Psoas muscle (tissue), 8 donors: ENCODE measurements around the gene CCDC141. TPM values are rescaled to one million over a fixed set of nuclear protein-coding genes. Genes with fewer than 3 reads are reported as not detected.

Experiments
- ATAC-seq, 4 donors: fragments of 200-7000 bp; cut with Tn5 transposase; one replicate each; pipeline ENCODE4 v1.9.1; 2020; ENCODE audit warnings: moderate library complexity in 3 of 4, mild to moderate bottlenecking in 2 of 4
- DNase-seq, 2 donors: peaks; one replicate each; pipeline ENCODE4 v3.0.0-alpha.2; 2020
- H3K27ac ChIP-seq: fragments of 200-600 bp; one replicate; pipeline ENCODE4 v1.8.0; 2022
- H3K27me3 ChIP-seq, 3 donors: fragments of 200-600 bp in 1 of 3; one replicate each; pipeline versions ENCODE4 v1.6.1 to v1.8.0; 2013 to 2022; ENCODE audit warnings: low read length in 2 of 3, mild to moderate bottlenecking in 2 of 3, moderate library complexity in 1 of 3; ENCODE audit not compliant: insufficient read depth in 3 of 3
- H3K36me3 ChIP-seq, 2 donors: fragments of 200-600 bp in 1 of 2; one replicate each; pipeline versions ENCODE4 v1.6.1 to v1.8.0; 2013 to 2022; ENCODE audit warnings: low read depth in 1 of 2, mild to moderate bottlenecking in 1 of 2, moderate library complexity in 1 of 2; ENCODE audit not compliant: insufficient read depth in 1 of 2
- H3K4me1 ChIP-seq: fragments of 200-600 bp; one replicate; pipeline ENCODE4 v1.8.0; 2022
- H3K4me3 ChIP-seq: fragments of 200-600 bp; one replicate; pipeline ENCODE4 v1.8.0; 2022; ENCODE audit warnings: mild to moderate bottlenecking
- H3K9me3 ChIP-seq: fragments of 200-600 bp; one replicate; pipeline ENCODE4 v1.8.0; 2022
- CTCF ChIP-seq: fragments of 200-600 bp; IDR thresholded peaks from one replicate; pipeline ENCODE4 v1.8.0; 2022; ENCODE audit warnings: antibody characterized with exemption
- WGBS, 3 donors: extraction: QIAGEN DNeasy Blood & Tissue Kit; methylation state at CpG; one replicate each; pipeline versions ENCODE4 v1.1.6 to v1.1.7; 2013; 5-methylcytosine and 5-hydroxymethylcytosine counted together
- intact Hi-C, 2 donors: fragments of 100-400 bp; cut with DNase I; formaldehyde crosslinking; loops; one replicate each; pipeline versions ENCODE4 v1.11.0 to v1.14.2; 2022
- polyA plus RNA-seq, 3 donors: library from polyadenylated mRNA; stranded (reverse); fragments of 200-250 nt; gene quantifications; one replicate each; pipeline ENCODE4 v1.2.3, GENCODE V29; 2013
- total RNA-seq, 4 donors: library from RNA; stranded (reverse); fragmentation: NEBNext Ultra II Directional in 2 of 4; extraction: Animal tissue kit (Norgen Biotek cat#: 25700) in 2 of 4; gene quantifications; one replicate each; pipeline versions ENCODE4 v1.2.1 to v1.2.4, GENCODE V29; 2021 to 2023
- donor health status: healthy with polysubstance abuse.
- donor health status: DM: no; HTN: no; CAD: no; lungs with moderate emphysema.
- donor health status: Bipolar disorder and iron deficiency.
- donor health status: healthy.
- donor health status: DM: yes; HTN: yes; CAD: no.
- donor health status: DM: no; HTN: no; CAD: no.
- donor health status: DM: no; HTN: no; CAD: no.
- donor health status: DM: yes; HTN: yes; CAD: no.

The CCDC141 gene
- total and polyA plus RNA-seq, 7 donors = 0.82 to 14.9 (median 5.9) TPM

- Histone ChIP-seq H3K9me3 (no peaks in the 10 kb centered on the region), H3K27ac (peak overlapping the region; percentile 86), H3K4me3 (peak overlapping the region; percentile 46), H3K36me3 (no peaks in the 10 kb centered on the region), H3K4me1 (peaks cover 47% of the 10 kb centered on the region), H3K27me3 (no peaks in the 10 kb centered on the region)
- intact Hi-C loops = no loop called here
- ATAC-seq (peak in 3 of 4 donors; percentile 23 to 60 (median 49)), DNase-seq (no peak)
- no peak for TF ChIP-seq CTCF
- 20 to 57% (median 31%) methylated on average over 2 of the region's 2 CpGs for WGBS, 3 donors
Measured at GRCh38 chr2:178909507-178909906, 140.4 kb downstream of the CCDC141 start.

GRCh38 chr2:178908810-178909209 is 141.1 kb downstream of the CCDC141 start:
- no peaks in the 10 kb centered on the region for H3K27me3 ChIP-seq
- TF ChIP-seq CTCF = no peak
- ATAC-seq (peak; percentile 63 to 76 (median 72)), DNase-seq (peak; percentile 33 to 67)
- peak overlapping the region; percentile 86 for H3K27ac ChIP-seq
- no peaks in the 10 kb centered on the region for H3K36me3 ChIP-seq
- no peaks in the 10 kb centered on the region for H3K9me3 ChIP-seq
- peaks cover 42% of the 10 kb centered on the region for H3K4me1 ChIP-seq
- peak overlapping the region; percentile 46 for H3K4me3 ChIP-seq
- intact Hi-C loops = no loop called here

GRCh38 chr2:178905261-178905660 is 144.7 kb downstream of the CCDC141 start:
- Histone ChIP-seq H3K27me3 (no peaks in the 10 kb centered on the region), H3K36me3 (no peaks in the 10 kb centered on the region), H3K4me3 (no peak overlapping the region), H3K27ac (no peak overlapping the region), H3K4me1 (peaks cover 26% of the 10 kb centered on the region), H3K9me3 (no peaks in the 10 kb centered on the region)
- no peak for ATAC-seq
- WGBS, 3 donors = 33 to 48% (median 43%) methylated on average over 2 of the region's 2 CpGs
- intact Hi-C loops = no loop called here
- TF ChIP-seq CTCF = no peak
- DNase-seq = no peak

- no peaks in the 10 kb centered on the region for H3K36me3 ChIP-seq
- H3K4me1 ChIP-seq = peaks cover 45% of the 10 kb centered on the region
- no peak for TF ChIP-seq CTCF
- no peak for DNase-seq
- ATAC-seq = peak in 1 of 4 donors; percentile 16
- no peaks in the 10 kb centered on the region for H3K9me3 ChIP-seq
- no peak overlapping the region for H3K4me3 ChIP-seq
- H3K27me3 ChIP-seq = no peaks in the 10 kb centered on the region
- intact Hi-C loops = no loop called here
- peak overlapping the region; percentile 48 for H3K27ac ChIP-seq
Measured at GRCh38 chr2:178899656-178900055, 150.3 kb downstream of the CCDC141 start.

GRCh38 chr2:178895872-178896271 is 154.1 kb downstream of the CCDC141 start:
- Histone ChIP-seq H3K4me1 (peaks cover 76% of the 10 kb centered on the region), H3K27me3 (no peaks in the 10 kb centered on the region), H3K4me3 (peak overlapping the region; percentile 14), H3K36me3 (no peaks in the 10 kb centered on the region), H3K9me3 (no peaks in the 10 kb centered on the region), H3K27ac (peak overlapping the region; percentile 85)
- no peak for DNase-seq
- intact Hi-C loops = loop anchor here in 1 of 2 donors (2.0 kb wide), 1 partner anchor 17 kb away; no protein-coding TSS in a partner anchor
- peak; percentile 28 to 51 (median 37) for ATAC-seq
- no peak for TF ChIP-seq CTCF
- WGBS, 3 donors = 38 to 64% (median 40%) methylated on average over 2 of the region's 2 CpGs
